Measurements from ENCODE around the gene LMAN1.

Gene LMAN1

DNA sequence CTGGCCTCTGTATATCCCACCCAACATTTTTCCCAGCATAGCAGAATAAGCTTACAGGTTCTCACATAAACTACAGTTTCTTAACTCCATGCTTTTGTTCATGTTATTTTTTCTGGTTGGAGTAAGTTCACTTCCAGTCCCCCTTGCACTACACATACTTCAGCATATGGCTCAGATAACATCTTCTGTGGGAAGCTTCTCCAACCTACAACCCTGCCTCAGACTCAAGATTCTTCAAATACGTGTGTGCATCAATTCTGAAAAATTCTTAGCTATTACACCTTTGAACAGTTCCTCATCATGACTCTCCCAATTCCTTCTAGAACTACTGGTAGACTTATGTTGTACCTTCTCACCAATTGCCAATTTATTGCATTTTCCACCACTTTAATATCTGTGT is 33.1 kb downstream of the LMAN1 start:
- no peak for TF ChIP-seq CTCF (IDR thresholded peaks at IDR 0.05; ENCODE audit: insufficient read depth, missing control alignments)
- FAIRE-seq (no peak), DNase-seq (ENCODE audit: insufficient read length, low spot score) (no peak)

GRCh38 chr18:59324623-59324971 is 34.5 kb downstream of the LMAN1 start:
- no peak for DNase-seq (ENCODE audit: insufficient read length, low spot score)
- peak; percentile 73 for FAIRE-seq
- TF ChIP-seq CTCF (IDR thresholded peaks at IDR 0.05; ENCODE audit: insufficient read depth, missing control alignments) = no peak

DNA sequence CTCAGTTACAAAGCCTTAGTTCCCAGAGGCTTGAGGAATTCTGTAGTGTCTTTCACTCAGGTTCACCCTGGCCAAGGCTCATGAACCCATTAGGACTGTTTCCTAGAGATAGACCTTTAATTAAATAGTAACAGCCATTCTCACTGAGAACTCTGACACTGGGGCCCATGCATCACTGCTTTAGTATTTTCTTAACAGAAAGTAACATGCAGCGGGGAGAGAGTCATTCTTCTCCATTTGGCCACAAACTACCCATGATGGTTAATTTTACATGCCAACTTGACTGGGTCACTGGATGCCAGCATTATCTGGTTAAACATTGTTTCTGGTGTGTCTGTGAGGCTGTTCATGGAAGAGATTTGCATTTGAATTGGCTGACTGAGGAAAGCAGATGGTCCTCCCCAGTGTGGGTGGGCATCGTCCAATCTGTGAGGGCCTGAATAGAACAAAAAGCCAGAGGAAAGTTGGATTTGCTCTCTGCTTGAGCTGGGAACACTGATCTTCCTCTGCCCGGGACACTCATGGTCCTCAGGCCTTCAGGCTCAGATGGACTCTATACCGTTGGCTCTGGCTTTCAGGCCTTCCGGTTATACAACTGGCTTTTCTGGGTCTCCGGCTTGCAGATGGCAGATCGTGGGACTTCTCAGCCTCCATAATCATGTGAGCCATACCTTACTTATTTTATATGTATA is 35.0 kb downstream of the LMAN1 start:
- no peak for DNase-seq (ENCODE audit: insufficient read length, low spot score)
- TF ChIP-seq CTCF (IDR thresholded peaks at IDR 0.05; ENCODE audit: insufficient read depth, missing control alignments) = no peak
- FAIRE-seq = no peak

DNA sequence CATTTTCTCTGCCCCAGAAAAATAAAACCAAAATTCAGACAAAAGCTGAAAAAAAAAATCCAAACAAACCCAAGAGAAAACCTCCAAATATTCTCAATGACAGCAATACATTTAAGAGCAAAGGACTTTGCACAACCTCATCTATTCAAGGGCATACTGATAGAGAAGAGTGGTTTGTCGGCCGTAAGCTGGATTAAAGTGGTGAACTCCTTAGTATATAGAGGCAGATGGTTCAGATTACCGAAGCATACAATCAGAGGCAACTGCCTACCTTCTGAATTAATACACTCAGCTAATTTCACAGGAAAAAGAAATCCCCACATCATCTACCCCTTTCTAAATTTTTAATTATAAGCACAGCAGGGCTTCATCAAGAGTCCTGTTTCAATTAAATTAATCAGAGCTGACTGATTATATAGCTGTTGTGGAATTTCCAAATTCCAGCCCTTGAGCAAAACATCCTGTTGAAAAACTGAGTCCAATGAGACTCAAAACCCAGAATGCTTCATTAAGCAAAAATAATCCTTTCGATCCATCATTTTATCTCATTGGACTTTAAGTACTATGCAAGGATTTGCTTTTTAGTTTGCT is 40.5 kb downstream of the LMAN1 start, which contains the start of gene CPLX4:
Gene CPLX4 (minus strand): TSS at position 190 of the 591 bp plus-strand sequence. CDS start 187 bp downstream, at position 3.
- FAIRE-seq = peak; percentile 100
- DNase-seq (ENCODE audit: insufficient read length, low spot score) = no peak
- no peak for TF ChIP-seq CTCF (IDR thresholded peaks at IDR 0.05; ENCODE audit: insufficient read depth, missing control alignments)

- DNase-seq (ENCODE audit: insufficient read length, low spot score) (no peak), FAIRE-seq (no peak)
- TF ChIP-seq CTCF (IDR thresholded peaks at IDR 0.05; ENCODE audit: insufficient read depth, missing control alignments) = no peak
Measured at GRCh38 chr18:59311631-59312030, 47.4 kb downstream of the LMAN1 start.

- DNase-seq (ENCODE audit: insufficient read length, low spot score) (no peak), FAIRE-seq (peak; percentile 99)
- no peak for TF ChIP-seq CTCF (IDR thresholded peaks at IDR 0.05; ENCODE audit: insufficient read depth, missing control alignments)
Measured at GRCh38 chr18:59308938-59309260, 50.2 kb downstream of the LMAN1 start.

- TF ChIP-seq CTCF (IDR thresholded peaks at IDR 0.05; ENCODE audit: insufficient read depth, missing control alignments) = peak; percentile 67
- peak; percentile 98 for DNase-seq (ENCODE audit: insufficient read length, low spot score)
- peak; percentile 99 for FAIRE-seq
Measured at GRCh38 chr18:59308248-59308937, 50.7 kb downstream of the LMAN1 start.
